IMR-90 (cell line): ENCODE measurements around the gene NOP9. TPM values are rescaled to one million over a fixed set of nuclear protein-coding genes. Genes with fewer than 3 reads are reported as not detected.

Experiments
- ATAC-seq: fragments of 200-7000 bp; cut with Tn5 transposase; 2 replicates; pipeline ENCODE4 v1.9.1; 2020; ENCODE audit warnings: low read depth, mild to moderate bottlenecking, moderate library complexity
- BruUV-seq: library from RNA; stranded (reverse); fragments of 400-500 nt; replicated peaks from 2 replicates; lab custom pipeline; 2021; lab: Mats Ljungman, UMichigan
- CTCF ChIA-PET: fragments of 300-600 bp; formaldehyde crosslinking; extraction: SDS; loops from one replicate; lab custom pipeline; 2021; ENCODE audit warnings: antibody characterized with exemption; lab: Yijun Ruan, JAX
- POLR2A ChIA-PET: fragments of 300-600 bp; sonication (Branson Sonifier 250); formaldehyde crosslinking; loops from one replicate; lab custom pipeline; 2022; ENCODE audit warnings: antibody characterized with exemption; ENCODE audit not compliant: unreplicated experiment; lab: Charles Lee
- DNase-seq: peaks from one replicate; pipeline ENCODE4 v3.0.0; 2013
- H2AFZ ChIP-seq: replicated peaks from 2 replicates; pipeline ENCODE3; 2013; ENCODE audit warnings: low read length, mild to moderate bottlenecking; ENCODE audit not compliant: poor library complexity
- H2AK5ac ChIP-seq: 2 replicates; pipeline ENCODE4 v1.6.1; 2013; ENCODE audit warnings: low read depth, low read length, inconsistent platforms
- H2AK9ac ChIP-seq: replicated peaks from 2 replicates; pipeline ENCODE3; 2013; ENCODE audit warnings: mild to moderate bottlenecking, low read depth, low read length, moderate library complexity; ENCODE audit not compliant: poor library complexity
- H2BK120ac ChIP-seq: 2 replicates; pipeline ENCODE4 v1.6.1; 2013; ENCODE audit warnings: low read depth, low read length, inconsistent platforms
- H2BK15ac ChIP-seq: 3 replicates; pipeline ENCODE4 v1.6.1; 2013; ENCODE audit warnings: low read depth, low read length, inconsistent platforms
- H2BK20ac ChIP-seq: 2 replicates; pipeline ENCODE4 v1.6.1; 2013; ENCODE audit warnings: low read depth, mild to moderate bottlenecking, inconsistent platforms, low read length, moderate library complexity
- H2BK5ac ChIP-seq: 2 replicates; pipeline ENCODE4 v1.6.1; 2013; ENCODE audit warnings: mild to moderate bottlenecking, low read depth, low read length, inconsistent platforms; ENCODE audit not compliant: poor library complexity, severe bottlenecking
- H3K14ac ChIP-seq: replicated peaks from 2 replicates; pipeline ENCODE4 v1.6.1; 2013; ENCODE audit warnings: low read depth, low read length, inconsistent platforms
- H3K18ac ChIP-seq: 2 replicates; pipeline ENCODE4 v1.6.1; 2013; ENCODE audit warnings: low read depth, low read length, control low read depth
- H3K23ac ChIP-seq: 2 replicates; pipeline ENCODE4 v1.6.1; 2013; ENCODE audit warnings: low read depth, low read length, inconsistent platforms
- H3K27ac ChIP-seq: 2 replicates; pipeline ENCODE4 v1.5.1; 2013; ENCODE audit warnings: mild to moderate bottlenecking, control low read depth, low read length; ENCODE audit not compliant: insufficient read depth
- H3K27me3 ChIP-seq: 2 replicates; pipeline ENCODE4 v1.6.1; 2013; ENCODE audit warnings: low read length; ENCODE audit not compliant: control insufficient read depth, insufficient read depth
- H3K36me3 ChIP-seq: 2 replicates; pipeline ENCODE4 v1.6.1; 2013; ENCODE audit warnings: low read length, mixed read lengths; ENCODE audit not compliant: control insufficient read depth, insufficient read depth
- H3K4ac ChIP-seq: 2 replicates; pipeline ENCODE4 v1.6.1; 2013; ENCODE audit warnings: low read depth, low read length, inconsistent platforms
- H3K4me1 ChIP-seq: 2 replicates; pipeline ENCODE4 v1.6.1; 2013; ENCODE audit warnings: low read length, mixed read lengths; ENCODE audit not compliant: control insufficient read depth, insufficient read depth
- H3K4me2 ChIP-seq: 2 replicates; pipeline ENCODE4 v1.6.1; 2013; ENCODE audit warnings: low read depth, mild to moderate bottlenecking, control low read depth, low read length, moderate library complexity
- H3K4me3 ChIP-seq: 2 replicates; pipeline ENCODE4 v1.5.1; 2013; ENCODE audit warnings: low read depth, mild to moderate bottlenecking, control low read depth, low read length, moderate library complexity; ENCODE audit not compliant: insufficient read depth
- H3K56ac ChIP-seq: 2 replicates; pipeline ENCODE4 v1.6.1; 2013; ENCODE audit warnings: low read length, inconsistent platforms; ENCODE audit not compliant: insufficient read depth; ENCODE audit errors: extremely low read depth
- H3K79me1 ChIP-seq, 2 experiments: 2 replicates each; pipeline ENCODE4 v1.6.1; 2013; ENCODE audit warnings: low read length in 2 of 2, inconsistent platforms in 1 of 2, low read depth in 1 of 2
- H3K9ac ChIP-seq: 2 replicates; pipeline ENCODE4 v1.6.1; 2013; ENCODE audit warnings: low read depth, low read length, control low read depth
- H3K9me1 ChIP-seq: 2 replicates; pipeline ENCODE4 v1.6.1; 2013; ENCODE audit warnings: low read length, inconsistent platforms; ENCODE audit not compliant: insufficient read depth
- H3K9me3 ChIP-seq: 2 replicates; pipeline ENCODE4 v1.6.1; 2013; ENCODE audit warnings: low read length; ENCODE audit not compliant: control insufficient read depth, insufficient read depth
- H4K20me1 ChIP-seq: 2 replicates; pipeline ENCODE4 v1.6.1; 2013; ENCODE audit warnings: low read length, inconsistent platforms; ENCODE audit not compliant: insufficient read depth
- H4K5ac ChIP-seq: 2 replicates; pipeline ENCODE4 v1.6.1; 2013; ENCODE audit warnings: mild to moderate bottlenecking, low read depth, low read length, control low read depth
- H4K8ac ChIP-seq, 2 experiments: 2 replicates each; pipeline ENCODE4 v1.6.1; 2013; ENCODE audit warnings: low read depth in 2 of 2, low read length in 2 of 2, control low read depth in 1 of 2, inconsistent platforms in 1 of 2
- H4K91ac ChIP-seq: 2 replicates; pipeline ENCODE4 v1.6.1; 2013; ENCODE audit warnings: low read depth, low read length, inconsistent platforms; ENCODE audit not compliant: insufficient read depth
- BHLHE40 ChIP-seq: fragments of 150-350 bp; IDR thresholded peaks from 2 replicates; pipeline ENCODE4 v1.6.1; 2016; ENCODE audit warnings: mild to moderate bottlenecking, low read depth, low read length
- CEBPB ChIP-seq: IDR thresholded peaks from 2 replicates; pipeline ENCODE4 v1.6.1; 2012; ENCODE audit warnings: low read depth, low read length, improper control_type of control experiment
- CHD1 ChIP-seq: IDR thresholded peaks from 2 replicates; pipeline ENCODE4 v1.6.1; 2012; ENCODE audit warnings: low read depth, low read length, improper control_type of control experiment
- ELK1 ChIP-seq: fragments of 150-350 bp; IDR thresholded peaks from 2 replicates; pipeline ENCODE4 v1.6.1; 2016; ENCODE audit warnings: low read depth, mild to moderate bottlenecking, low read length, moderate library complexity, borderline replicate concordance
- MAFK ChIP-seq: IDR thresholded peaks from 2 replicates; pipeline ENCODE4 v1.6.1; 2012; ENCODE audit warnings: low read depth, low read length, improper control_type of control experiment
- MAZ ChIP-seq: IDR thresholded peaks from 2 replicates; pipeline ENCODE4 v1.6.1; 2012; ENCODE audit warnings: low read depth, mild to moderate bottlenecking, low read length, improper control_type of control experiment, moderate library complexity, borderline replicate concordance
- NFE2L2 ChIP-seq: fragments of 150-350 bp; IDR thresholded peaks from 2 replicates; pipeline ENCODE4 v1.6.1; 2016; ENCODE audit warnings: low read depth, mild to moderate bottlenecking, low read length
- POLR2A ChIP-seq: IDR thresholded peaks from 2 replicates; pipeline ENCODE4 v1.6.1; 2012; ENCODE audit warnings: mild to moderate bottlenecking, low read depth, low read length
- RAD21 ChIP-seq: IDR thresholded peaks from 2 replicates; pipeline ENCODE4 v1.6.1; 2012; ENCODE audit warnings: low read length, improper control_type of control experiment
- RFX5 ChIP-seq: IDR thresholded peaks from 2 replicates; pipeline ENCODE4 v1.8.0; 2012; ENCODE audit warnings: low read depth, mild to moderate bottlenecking, low read length, moderate library complexity
- SMC3 ChIP-seq: fragments of 150-350 bp; IDR thresholded peaks from 2 replicates; pipeline ENCODE4 v1.6.1; 2016; ENCODE audit warnings: low read depth, mild to moderate bottlenecking, antibody characterized with exemption, low read length, moderate library complexity
- USF2 ChIP-seq: fragments of 150-350 bp; IDR thresholded peaks from 2 replicates; pipeline ENCODE4 v1.6.1; 2017; ENCODE audit warnings: mild to moderate bottlenecking, antibody characterized with exemption, low read length, low read depth
- WGBS, 2 experiments: methylation state at CpG; one replicate each; pipeline versions ENCODE4 v1.1.5 to v1.1.7; 2013; ENCODE audit warnings: missing lambda C conversion rate in 2 of 2; ENCODE audit not compliant: insufficient read length in 1 of 2; ENCODE audit errors: extremely low coverage in 2 of 2; 5-methylcytosine and 5-hydroxymethylcytosine counted together
- dilution Hi-C: fragments of 300-500 bp; cut with HindIII; formaldehyde crosslinking; loops from one replicate; pipeline ENCODE4 v1.14.3; 2018; ENCODE audit warnings: low sequenced_read_pairs; ENCODE audit not compliant: unreplicated experiment
- in situ Hi-C: fragments of 300-500 bp; cut with MboI; formaldehyde crosslinking; loops from 3 replicates; pipeline ENCODE4 v1.14.3; 2019; ENCODE audit warnings: low sequenced_read_pairs, inconsistent platforms, mixed read lengths
- intact Hi-C: fragments of 100-400 bp; cut with micrococcal nuclease; formaldehyde crosslinking; loops from 2 replicates; pipeline ENCODE4 v1.10.0; 2022
- polyA plus RNA-seq, 3 experiments: library from polyadenylated mRNA; depleted of rRNA; stranded (reverse); fragments of >200 nt; gene quantifications; 2 replicates each; pipeline ENCODE4 v1.2.3, GENCODE V29; 2012; ENCODE audit warnings: low replicate concordance in 1 of 3
- total RNA-seq: library from RNA; depleted of rRNA; stranded (reverse); fragments of >200 nt; gene quantifications from 2 replicates; pipeline ENCODE4 v1.2.3, GENCODE V29; 2012

NOP9 gene
- total and polyA plus RNA-seq, 2 of the 4 experiments (the other 2 are of a cell fraction), result 11.8 to 25.8 TPM

GRCh38 chr14:24308342-24309124 is 8.9 kb downstream of the NOP9 start:
- no peak overlapping the region for H3K4ac ChIP-seq
- H3K27ac ChIP-seq, result no peak overlapping the region
- peaks cover 3 to 8% of the 10 kb centered on the region in 2 experiments; a peak in 1 of 4 replicates for H3K79me1 ChIP-seq
- no peak overlapping the region for H3K23ac ChIP-seq
- H4K8ac ChIP-seq, result no peak overlapping the region
- peaks cover 8% of the 10 kb centered on the region; the same call in 1 of the 2 replicates for H4K20me1 ChIP-seq
- in situ Hi-C loops, result no loop called here
- no peak overlapping the region for H2AFZ ChIP-seq
- no peak overlapping the region for H2AK5ac ChIP-seq
- H3K4me3 ChIP-seq, result no peak overlapping the region
- peaks cover 30% of the 10 kb centered on the region for H3K36me3 ChIP-seq
- no peak overlapping the region for H2BK5ac ChIP-seq
- POLR2A ChIA-PET, result no interaction called here
- H3K4me1 ChIP-seq, result peaks cover 10% of the 10 kb centered on the region; the same call in 1 of the 2 replicates
- DNase-seq (no peak), ATAC-seq (no peak)
- no peak overlapping the region for H4K5ac ChIP-seq
- CTCF ChIA-PET, result interaction anchor here (0.6 to 4.1 kb wide), 14 partner anchors 9 to 250 kb away, joined by 3 to 20 read pairs (median 4); partner anchors contain the start of genes DHRS1, NOP9 and TINF2
- dilution Hi-C loops, result no loop called here
- BruUV-seq, result no TSS peak
- no peak overlapping the region for H3K14ac ChIP-seq
- intact Hi-C loops, result no loop called here
- no peak overlapping the region for H2BK120ac ChIP-seq
- no peak overlapping the region for H3K56ac ChIP-seq
- no peak overlapping the region for H4K91ac ChIP-seq
- no peak overlapping the region for H2AK9ac ChIP-seq
- peaks cover 5% of the 10 kb centered on the region; the same call in 1 of the 2 replicates for H3K9me1 ChIP-seq
- 94% methylated on average over 2 of the region's 7 CpGs; no CpG with 5 or more reads in 1 of the 2 experiments for WGBS, 2 experiments
- H3K9me3 ChIP-seq, result no peaks in the 10 kb centered on the region
- no peak overlapping the region for H2BK20ac ChIP-seq
- H3K4me2 ChIP-seq, result no peak overlapping the region
- H3K27me3 ChIP-seq, result no peaks in the 10 kb centered on the region
- no peak overlapping the region for H3K9ac ChIP-seq
- TF ChIP-seq RFX5 (no peak), MAFK (no peak), NFE2L2 (no peak), USF2 (no peak), POLR2A (no peak), SMC3 (no peak), ELK1 (no peak), MAZ (no peak), CHD1 (no peak), BHLHE40 (no peak), CEBPB (no peak), RAD21 (no peak)
- no peak overlapping the region for H3K18ac ChIP-seq
- no peak overlapping the region for H2BK15ac ChIP-seq
